Measurements from ENCODE around the gene TSPAN18. TPM values are rescaled to one million over a fixed set of nuclear protein-coding genes. Genes with fewer than 3 reads are reported as not detected.

The TSPAN18 gene
- total and polyA plus RNA-seq, 2 of the 4 experiments (the other 2 are of a cell fraction), result 0.36 to 1.1 TPM

- Histone ChIP-seq H3K4ac (ENCODE audit: low read depth, low read length) (no peak overlapping the region), H3K9me1 (ENCODE audit: insufficient read depth, low read length) (no peaks in the 10 kb centered on the region), H4K91ac (ENCODE audit: insufficient read depth, low read depth, low read length) (no peak overlapping the region), H3K27me3 (ENCODE audit: control insufficient read depth, insufficient read depth, low read length) (peaks cover 11% of the 10 kb centered on the region; the same call in 1 of the 2 replicates), H3K4me3 (ENCODE audit: insufficient read depth, low read depth, low read length) (no peak overlapping the region), H3K9me3 (ENCODE audit: control insufficient read depth, insufficient read depth, low read length) (no peaks in the 10 kb centered on the region; the same call in 1 of the 2 replicates), H3K79me1 (ENCODE audit: low read depth in 1 of 2, low read length in 2 of 2) (no peaks in the 10 kb centered on the region), H3K14ac (replicated peaks; ENCODE audit: low read depth, low read length) (no peak overlapping the region), H3K27ac (ENCODE audit: insufficient read depth, low read length) (no peak overlapping the region), H3K18ac (ENCODE audit: low read depth, low read length) (no peak overlapping the region), H2BK120ac (ENCODE audit: low read depth, low read length) (no peak overlapping the region), H2BK20ac (ENCODE audit: low read depth, low read length) (no peak overlapping the region), H4K8ac (ENCODE audit: low read depth in 2 of 2, low read length in 2 of 2) (no peak overlapping the region), H2AK5ac (ENCODE audit: low read depth, low read length) (no peak overlapping the region), H3K9ac (ENCODE audit: low read depth, low read length) (no peak overlapping the region), H3K56ac (ENCODE audit: extremely low read depth, insufficient read depth, low read length) (no peak overlapping the region), H2BK15ac (ENCODE audit: low read depth, low read length) (no peak overlapping the region), H4K5ac (ENCODE audit: low read depth, low read length) (no peak overlapping the region), H3K23ac (ENCODE audit: low read depth, low read length) (no peak overlapping the region), H3K4me2 (ENCODE audit: low read depth, low read length) (no peak overlapping the region), H2AK9ac (replicated peaks; ENCODE audit: low read depth, low read length, poor library complexity) (no peak overlapping the region), H3K36me3 (ENCODE audit: control insufficient read depth, insufficient read depth, low read length) (no peaks in the 10 kb centered on the region), H2AFZ (replicated peaks; ENCODE audit: low read length, poor library complexity) (peak overlapping the region; percentile 26), H2BK5ac (ENCODE audit: low read depth, low read length, poor library complexity, severe bottlenecking) (no peak overlapping the region), H4K20me1 (ENCODE audit: insufficient read depth, low read length) (no peaks in the 10 kb centered on the region), H3K4me1 (ENCODE audit: control insufficient read depth, insufficient read depth, low read length) (no peaks in the 10 kb centered on the region; the same call in 1 of the 2 replicates)
- in situ Hi-C loops (cut with MboI; ENCODE audit: low sequenced_read_pairs), result loop anchor here (25.0 kb wide), 1 partner anchor 606 kb away; the partner anchor contains the start of gene SYT13
- intact Hi-C loops (cut with micrococcal nuclease), result loop anchor here (5.0 kb wide), 1 partner anchor 39 kb away; no protein-coding TSS in a partner anchor
- TF ChIP-seq CTCF (conservative IDR thresholded peaks at IDR 0.05; ENCODE audit: low read depth, low read length) (no peak), MXI1 (IDR thresholded peaks at IDR 0.05; ENCODE audit: borderline replicate concordance, low read depth, low read length) (no peak)
- DNase-seq, result no peak
- dilution Hi-C loops (cut with HindIII; ENCODE audit: low sequenced_read_pairs, unreplicated experiment), result no loop called here
- ChIA-PET POLR2A (ENCODE audit: unreplicated experiment) (no interaction called here), CTCF (no interaction called here)
- no TSS peak for BruUV-seq (replicated peaks)
- ATAC-seq (ENCODE audit: low read depth), result no peak
- WGBS, 2 experiments (ENCODE audit: extremely low coverage in 2 of 2, insufficient read length in 1 of 2), result no CpG with 5 or more reads among the region's 9 CpGs
Observed at GRCh38 chr11:44680982-44681597, 45.7 kb upstream of the TSPAN18 start.

Data from IMR-90 (cell line).